GM21786 (cell line): ENCODE results near the gene C9orf78.
"Not testable (repeated sequence)": the region's sequence is repeated elsewhere in the genome, so short reads cannot be mapped to it uniquely, and the experiment has no call there.

ENCODE experiments used
- ATAC-seq: cut with Tn5 transposase; IDR thresholded peaks from one replicate; pipeline ENCODE4 v1.9.1; 2021; ENCODE audit not compliant: unreplicated experiment

The C9orf78 gene

DNA sequence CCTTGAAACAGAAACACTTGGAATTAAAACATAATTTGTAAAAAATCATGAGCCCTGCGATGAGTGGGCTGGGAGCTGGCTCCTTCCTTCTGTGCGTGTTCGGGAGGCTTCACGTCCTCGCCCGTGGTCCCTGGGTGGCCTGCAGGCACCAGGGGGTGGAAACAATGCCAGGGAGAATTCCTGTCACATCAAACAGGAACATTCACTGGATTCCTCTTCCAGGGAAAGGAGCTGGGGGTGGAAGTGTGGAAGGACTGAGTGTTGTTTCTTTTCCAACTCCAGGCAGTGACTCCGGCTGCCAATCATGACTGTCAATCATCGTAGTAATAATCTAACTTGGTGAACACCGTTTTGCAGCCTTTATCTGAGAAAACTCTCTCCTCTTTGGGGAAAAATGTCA lies 21.4 kb downstream of the C9orf78 start:
- ATAC-seq: no peak

DNA sequence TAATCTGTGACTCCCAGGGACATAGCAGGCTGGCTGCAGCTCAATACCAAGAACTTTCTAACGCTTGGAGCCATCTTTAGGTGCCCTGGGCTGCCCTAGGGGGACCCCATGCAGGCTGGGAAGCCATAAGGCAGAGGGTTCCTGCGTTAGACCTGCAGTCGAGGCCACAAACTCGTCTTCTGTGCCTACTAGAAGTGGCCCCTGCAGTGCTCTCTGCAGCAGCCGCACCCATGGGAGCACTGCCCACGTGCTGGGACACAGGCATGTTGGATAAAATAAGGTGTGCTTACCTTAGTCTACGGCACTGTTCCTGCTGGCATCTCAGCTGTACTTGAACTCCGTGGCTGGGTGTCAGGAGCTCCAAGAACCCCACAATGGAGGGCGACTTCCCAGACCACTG lies 22.7 kb downstream of the C9orf78 start:
- no peak for ATAC-seq

DNA sequence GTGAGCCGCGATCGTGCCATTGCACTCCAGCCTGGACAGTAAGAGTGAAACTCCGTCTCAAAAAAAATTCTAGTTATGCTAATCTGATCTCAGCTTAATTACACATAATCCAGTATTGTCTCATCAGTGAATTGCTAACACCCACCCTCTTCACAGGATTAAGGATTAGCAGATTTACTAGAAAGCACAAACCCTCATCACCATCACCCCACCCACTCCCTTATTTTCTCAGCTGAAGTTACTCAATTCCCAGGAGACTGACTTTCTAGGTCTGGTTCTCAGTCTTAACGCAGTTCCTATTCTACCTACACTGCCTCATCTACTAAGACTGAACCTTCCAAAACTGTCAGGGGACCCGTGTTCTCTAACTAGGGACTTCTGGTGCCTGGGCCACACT lies 23.1 kb downstream of the C9orf78 start:
- ATAC-seq: no peak

DNA sequence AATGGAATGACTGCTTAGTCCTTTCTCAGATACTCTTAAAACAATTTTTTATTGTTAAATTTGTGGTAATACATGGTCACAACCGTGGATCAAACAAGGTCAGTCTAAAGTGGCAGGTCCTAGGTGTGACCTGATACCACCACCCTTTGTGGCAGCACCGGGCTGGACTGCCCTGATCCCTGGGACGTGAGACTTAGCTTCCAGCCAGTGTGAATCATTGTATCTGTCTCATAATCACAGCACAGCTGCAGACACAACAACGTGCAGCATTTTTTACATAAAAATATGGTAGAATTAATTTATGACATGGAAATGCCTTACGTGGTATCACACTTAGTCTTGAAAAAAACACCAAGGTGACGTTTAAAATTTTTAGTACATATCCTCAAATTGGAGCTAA lies 24.3 kb downstream of the C9orf78 start:
- ATAC-seq: no peak

DNA sequence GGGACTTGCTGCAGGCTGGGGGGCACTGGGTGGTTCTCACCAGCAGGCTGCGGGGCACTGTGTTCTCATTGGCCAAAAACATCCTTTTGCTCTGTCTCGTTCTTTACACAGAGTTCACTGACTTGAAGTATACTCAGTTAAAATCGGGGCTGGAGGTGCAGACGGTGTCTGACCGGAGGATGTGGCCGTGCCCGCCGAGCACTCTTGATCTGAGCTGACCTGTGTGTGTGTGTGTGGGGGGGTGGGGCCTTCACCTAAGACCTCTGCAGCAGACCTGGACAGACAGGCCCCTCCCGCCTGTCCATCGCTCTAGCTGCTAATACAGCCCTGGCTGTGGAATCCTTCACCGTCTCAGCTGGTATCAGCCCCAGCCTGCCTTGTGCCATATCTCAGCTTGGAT lies 25.0 kb downstream of the C9orf78 start:
- ATAC-seq: no peak

DNA sequence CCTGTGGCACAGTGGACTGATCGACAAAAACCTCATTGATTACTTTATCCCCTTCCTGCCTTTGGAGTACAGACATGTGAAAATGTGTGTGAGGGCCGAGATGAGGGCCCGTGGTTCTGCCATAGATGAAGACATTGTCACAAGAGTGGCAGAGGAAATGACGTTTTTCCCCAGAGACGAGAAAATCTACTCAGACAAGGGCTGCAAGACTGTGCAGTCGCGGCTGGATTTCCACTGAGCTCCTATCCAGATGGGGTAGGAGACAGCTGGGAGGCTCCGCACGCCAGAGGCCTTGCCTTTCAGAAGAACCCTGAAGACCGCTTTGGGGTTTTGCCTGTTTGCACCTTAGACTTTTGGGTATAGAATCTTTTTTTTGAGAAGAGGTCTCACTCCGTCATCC lies 25.7 kb downstream of the C9orf78 start:
- ATAC-seq: no peak

DNA sequence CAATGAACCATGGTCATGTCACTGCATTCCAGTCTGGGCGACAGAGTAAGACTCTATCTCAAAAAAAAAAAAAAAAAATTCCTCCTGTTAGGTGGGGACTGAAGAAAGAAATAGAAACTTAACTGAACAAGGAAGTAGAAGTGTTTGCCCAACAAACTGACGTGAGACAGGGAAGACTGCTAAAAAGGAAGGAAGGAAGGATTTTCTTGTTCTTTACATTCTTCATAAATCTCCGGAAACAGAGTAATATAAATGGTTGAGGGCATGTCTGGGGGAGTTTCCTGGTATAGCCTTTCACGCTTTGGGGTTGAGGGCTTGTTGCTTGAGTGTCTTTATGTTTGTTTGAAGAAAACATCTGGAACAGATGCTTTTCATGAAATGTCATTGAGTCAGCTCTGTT lies 29.0 kb downstream of the C9orf78 start:
- ATAC-seq: no peak

DNA sequence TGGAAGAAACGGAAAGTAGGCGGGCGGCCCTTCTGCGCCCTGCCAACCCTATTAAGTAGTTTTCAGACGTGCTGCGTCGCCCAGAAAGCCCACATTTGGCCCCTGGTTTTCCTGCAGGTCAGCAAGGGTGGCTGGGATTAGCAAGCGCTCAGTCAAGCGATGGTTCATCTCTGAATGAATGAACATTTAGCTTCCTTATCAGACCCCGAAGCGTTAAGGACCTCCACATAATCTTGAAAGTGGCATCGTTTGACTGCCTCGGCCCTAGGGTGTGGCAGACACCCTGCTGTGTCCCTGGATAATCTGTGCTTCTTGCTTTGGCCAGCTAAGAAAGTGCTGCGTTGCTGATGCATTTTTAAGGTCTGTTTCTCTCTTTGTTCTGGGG lies 31.4 kb downstream of the C9orf78 start:
- ATAC-seq: no peak

DNA sequence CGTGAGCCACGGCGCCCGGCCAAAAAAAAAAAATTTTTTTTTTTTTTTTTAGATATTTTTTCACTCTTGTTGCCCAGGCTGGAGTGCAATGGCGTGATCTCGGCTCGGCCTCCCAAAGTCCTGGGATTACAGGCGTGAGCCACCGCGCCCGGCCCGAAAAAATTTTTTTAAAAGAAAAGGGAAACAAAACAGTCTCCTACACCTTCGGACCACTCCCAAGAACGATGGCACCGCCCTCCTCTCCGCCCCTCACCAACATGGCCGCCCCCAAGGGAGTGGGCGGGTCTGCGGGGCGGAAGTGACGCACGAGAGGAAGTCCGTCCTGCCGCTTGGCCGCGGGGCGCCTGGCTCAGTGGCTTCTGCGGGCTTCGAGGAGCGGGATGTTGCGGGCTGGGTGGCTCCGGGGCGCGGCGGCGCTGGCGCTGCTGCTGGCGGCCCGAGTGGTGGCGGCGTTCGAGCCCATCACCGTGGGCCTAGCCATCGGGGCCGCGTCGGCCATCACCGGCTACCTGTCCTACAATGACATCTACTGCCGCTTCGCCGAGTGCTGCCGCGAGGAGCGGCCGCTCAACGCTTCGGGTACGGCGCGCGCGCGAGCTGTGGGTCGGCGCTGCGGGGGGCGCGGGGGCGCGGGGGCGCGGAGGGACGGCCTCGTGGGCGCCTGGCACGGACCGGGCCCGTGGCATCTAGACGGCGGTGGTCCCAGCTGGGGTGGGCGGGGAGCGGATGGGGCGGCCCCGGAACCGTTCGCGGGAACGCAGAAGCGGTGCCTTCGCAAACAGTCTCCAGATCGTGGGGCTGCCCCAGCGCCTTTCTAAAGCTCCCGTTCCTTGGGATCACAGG lies 32.0 kb downstream of the C9orf78 start, which contains the start of gene TOR1B:
Gene TOR1B, plus strand, starts transcription at position 352 of the 843 bp plus-strand sequence. Its CDS starts 29 bp downstream, at position 381.
- peak; percentile 92 for ATAC-seq

DNA sequence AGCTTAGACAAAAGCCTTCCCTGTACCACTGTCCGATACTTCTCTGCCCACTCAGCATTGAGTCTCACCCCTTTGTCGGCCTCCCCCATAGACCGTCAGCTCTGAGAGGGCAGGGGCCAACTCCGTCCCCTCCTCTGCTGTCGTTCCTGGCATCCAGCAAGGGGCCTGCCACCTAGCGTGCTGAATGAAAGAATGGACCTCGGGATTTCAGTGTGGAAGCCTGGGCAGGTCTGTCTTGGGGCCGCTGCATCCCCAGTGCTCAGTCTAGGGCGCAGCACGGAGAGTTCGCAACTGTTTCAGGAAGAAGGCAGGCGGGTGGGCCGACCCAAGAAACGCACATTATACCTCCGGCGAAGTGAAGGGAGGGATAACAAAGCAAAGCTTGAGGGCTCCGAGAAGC lies 33.6 kb downstream of the C9orf78 start:
- no peak for ATAC-seq

DNA sequence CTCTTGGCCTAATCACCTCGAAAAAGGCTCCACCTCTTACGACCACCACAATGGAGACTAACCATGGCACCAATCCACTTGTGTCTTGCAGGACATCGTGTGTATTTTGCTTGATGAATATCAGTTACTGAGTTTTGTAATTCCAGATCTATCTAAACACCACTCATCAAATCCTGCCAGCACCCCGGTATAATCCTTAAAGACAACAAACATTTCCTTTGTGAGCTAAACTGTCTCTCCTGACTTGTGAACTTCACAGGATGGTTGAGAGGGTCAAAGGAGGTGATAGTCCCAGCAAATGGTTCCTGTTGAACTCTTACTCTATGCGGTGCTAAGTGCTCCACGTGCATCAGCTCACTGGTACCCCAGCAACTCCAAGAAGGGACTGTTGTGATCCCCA lies 36.1 kb downstream of the C9orf78 start:
- ATAC-seq: no peak

DNA sequence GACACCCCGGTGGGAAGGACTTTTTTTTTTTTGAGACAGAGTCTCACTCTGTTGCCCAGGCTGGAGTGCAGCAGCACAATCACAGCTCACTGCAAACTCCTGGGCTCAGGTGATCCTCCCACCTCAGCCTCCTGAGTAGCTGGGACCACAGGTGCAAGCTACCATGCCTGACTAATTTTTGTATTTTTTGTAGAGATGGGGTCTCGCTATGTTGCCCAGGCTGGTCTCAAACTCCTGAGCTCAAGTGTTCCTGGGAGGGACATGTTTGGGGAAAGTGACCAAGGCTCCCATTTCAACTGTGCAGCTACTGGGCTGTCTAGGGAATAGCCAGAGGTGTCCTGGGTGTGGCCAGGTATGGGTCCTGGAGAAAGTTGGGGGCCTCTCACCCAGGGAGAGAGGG lies 39.0 kb downstream of the C9orf78 start:
- not testable (repeated sequence) for ATAC-seq

DNA sequence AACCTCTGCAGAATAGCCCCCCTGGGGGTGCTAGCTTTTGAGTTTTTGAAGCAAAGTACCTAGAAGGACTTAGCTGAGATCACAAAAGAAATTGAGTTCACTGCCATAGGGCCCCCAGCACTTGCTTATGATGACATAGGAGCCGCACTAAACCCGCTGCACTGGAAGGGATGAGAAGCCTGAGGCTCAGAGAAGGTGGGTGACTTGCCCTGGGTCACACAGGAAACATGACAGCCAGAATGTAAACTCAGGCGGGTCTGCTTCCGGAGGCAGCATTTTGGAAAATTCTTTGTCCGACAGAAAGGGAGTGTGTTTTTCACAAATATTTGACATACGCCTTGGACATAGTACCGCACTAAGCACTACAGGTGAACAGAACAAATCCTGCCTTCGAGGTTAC lies 40.5 kb downstream of the C9orf78 start:
- ATAC-seq: no peak

DNA sequence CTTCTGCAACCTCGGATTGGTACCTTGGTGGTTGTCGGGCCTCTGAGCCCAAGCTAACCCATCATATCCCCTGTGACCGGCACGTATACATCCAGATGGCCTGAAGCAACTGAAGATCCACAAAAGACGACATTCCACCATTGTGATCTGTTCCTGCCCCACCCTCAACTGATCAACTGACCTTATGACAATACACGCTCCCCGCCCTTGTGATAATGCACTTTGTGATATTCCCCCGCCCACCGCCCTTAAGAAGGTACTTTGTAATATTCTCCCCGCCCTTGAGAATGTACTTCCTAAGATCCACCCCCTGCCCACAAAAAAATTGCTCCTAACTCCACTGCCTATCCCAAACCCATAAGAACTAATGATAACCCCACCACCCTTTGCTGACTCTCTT lies 48.6 kb downstream of the C9orf78 start:
- ATAC-seq: no peak

DNA sequence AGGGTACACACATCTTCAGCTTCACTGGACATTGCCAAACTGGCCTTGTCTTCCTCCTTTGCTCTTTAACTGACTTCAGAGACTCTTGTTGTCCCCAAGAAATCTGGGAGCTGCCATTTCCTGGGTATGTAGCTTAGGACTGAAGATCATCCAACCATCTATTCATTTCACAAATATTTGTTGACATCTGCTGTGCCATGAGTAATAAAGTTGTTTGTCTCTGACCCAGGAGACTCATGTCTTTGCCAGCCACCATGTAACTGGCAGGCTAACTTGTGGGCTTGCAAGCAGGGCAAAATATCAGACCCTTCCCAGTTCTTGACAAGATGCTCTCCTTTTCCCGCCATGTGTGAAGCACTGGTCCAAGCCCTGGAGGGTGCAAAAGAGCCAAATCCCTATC lies 49.2 kb downstream of the C9orf78 start:
- no peak for ATAC-seq

DNA sequence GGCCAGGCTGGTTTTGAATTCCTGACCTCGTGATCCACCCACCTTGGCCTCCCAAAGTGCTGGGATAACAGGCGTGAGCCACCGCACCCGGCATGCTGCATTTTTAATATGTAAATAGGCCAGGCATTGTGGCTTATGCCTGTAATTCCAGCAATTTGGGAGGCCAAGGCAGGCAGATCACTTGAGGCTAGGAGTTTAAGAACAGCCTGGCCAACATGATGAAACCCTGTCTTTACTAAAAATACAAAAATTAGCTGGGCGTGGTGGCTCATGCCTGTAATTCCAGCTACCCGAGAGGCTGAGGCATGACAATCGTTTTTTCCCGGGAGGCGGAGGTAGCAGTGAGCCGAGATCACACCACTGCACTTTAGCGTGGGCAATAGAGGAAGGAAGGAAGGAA lies 50.1 kb downstream of the C9orf78 start:
- not testable (repeated sequence) for ATAC-seq

DNA sequence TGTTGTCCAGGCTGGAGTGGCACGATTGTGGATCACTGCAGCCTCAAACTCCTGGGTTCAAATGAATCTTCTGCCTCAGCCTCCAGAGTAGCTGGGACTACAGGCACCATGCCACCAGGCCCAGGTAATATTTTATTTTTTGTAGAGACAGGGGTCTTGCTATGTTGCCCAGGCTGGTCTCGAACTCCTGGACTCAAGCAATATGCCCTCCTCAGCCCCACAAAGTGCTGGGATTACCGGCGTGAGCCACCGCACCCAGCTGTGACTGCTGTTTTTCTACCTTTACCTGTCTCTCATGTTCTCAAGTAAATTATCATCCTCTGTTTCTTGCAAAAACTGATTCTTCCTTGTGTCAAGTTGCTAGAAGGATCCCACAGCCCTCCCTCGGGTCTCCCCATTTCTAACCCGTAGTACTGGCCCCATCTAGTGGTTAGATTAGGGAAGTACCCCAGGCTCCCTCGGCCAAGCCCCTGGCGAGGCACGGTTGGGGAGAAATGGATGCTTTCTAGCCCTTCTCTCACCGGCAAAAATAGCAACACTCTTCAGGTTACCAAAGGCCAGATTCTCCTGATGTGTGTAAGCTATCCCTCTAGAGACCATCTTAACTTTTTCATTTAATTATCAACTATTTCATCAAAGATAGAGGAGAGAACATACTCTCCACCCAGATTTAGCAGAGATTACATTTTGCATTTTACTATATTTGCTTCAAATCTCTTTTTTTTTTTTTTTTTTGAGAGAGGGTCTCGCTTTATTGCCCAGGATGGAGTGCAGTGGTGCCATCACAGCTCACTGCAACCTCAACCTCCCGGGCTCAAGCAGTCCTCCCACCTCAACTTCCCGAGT lies 51.3 kb downstream of the C9orf78 start:
- no peak for ATAC-seq

DNA sequence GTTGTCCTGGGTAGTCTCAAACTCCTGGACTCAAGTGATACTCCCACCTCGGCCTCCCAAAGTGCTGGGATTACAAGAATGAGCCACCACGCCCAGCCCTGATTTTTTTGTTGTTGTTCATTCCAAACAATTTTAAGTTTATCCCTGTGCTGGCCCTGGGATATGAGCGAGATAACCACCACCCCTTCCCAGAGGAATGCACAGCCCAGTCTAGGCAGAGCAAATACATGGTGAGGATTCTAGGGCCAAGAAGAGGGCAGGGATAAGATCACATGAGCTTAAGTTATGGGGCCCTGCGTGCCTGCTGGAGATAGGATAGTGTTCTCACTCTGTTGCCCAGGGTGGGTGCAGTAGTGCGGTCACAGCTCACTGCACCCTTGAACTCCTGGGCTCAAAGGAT lies 53.1 kb downstream of the C9orf78 start:
- no peak for ATAC-seq

DNA sequence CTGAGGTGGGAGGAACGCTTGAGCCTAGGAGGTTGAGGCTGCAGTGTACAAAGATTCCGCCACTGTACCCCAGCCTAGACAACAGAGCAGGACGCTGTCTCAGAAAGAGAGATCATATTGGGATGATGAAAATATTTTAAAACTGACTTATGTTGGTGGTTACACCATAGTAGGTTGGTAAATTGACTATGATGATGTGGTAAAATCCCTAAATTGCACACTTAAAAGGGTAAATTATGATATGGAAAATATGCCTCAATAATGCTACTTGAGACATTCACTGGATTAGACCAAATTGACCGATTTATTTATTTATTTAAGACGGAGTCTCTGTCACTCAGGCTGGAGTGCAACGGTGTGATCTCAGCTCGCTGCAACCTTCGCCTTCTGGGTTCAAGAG lies 53.9 kb downstream of the C9orf78 start:
- ATAC-seq: no peak

DNA sequence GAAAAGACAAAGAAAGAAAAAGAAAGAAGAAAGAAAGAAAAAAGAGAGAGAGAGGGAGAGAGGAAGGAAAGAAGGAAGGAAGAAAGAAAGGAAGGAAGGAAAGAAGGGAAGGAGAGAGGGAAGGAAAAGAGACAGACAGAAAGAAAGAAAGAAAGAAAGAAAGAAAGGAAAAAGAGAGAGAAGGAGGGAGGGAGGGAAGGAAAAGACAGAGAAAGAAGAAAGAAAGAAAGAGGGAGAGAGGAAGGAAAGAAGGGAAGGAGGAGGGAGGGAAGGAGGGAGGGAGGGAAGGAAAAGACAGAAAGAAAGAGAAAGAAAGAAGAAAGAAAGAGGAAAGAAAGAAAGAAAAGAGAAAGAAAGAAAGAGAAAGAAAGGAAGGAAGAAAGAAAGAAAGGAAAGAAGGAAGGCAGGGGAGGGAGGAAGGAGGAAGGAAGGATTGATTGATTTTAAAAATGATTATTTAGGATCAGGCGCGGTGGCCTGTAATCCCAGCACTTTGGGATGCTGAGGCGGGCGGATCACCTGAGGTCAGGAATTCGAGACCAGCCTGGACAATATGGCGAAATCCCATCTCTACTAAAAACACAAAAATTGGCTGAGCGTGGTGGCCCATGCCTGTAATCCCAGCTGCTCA lies 55.4 kb downstream of the C9orf78 start:
- ATAC-seq: no peak

DNA sequence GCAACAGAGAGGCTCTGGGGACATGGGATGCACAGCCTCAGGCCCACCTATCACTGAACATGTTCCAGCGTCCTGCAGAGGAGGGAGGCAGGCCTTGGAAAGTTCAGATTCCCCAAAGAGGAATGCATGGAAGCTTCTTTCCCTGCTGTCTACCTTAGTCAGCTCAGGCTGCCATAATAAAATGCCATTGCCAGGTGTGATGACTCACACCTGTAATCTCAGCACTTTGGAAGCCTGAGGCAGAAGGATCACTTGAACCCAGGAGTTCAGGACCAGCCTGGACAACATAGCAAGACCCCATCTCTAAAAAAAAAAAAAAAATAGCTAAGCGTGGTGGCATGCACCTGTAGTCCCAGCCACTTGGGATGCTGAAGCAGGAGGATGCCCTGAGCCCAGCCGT lies 56.6 kb downstream of the C9orf78 start:
- no peak for ATAC-seq

DNA sequence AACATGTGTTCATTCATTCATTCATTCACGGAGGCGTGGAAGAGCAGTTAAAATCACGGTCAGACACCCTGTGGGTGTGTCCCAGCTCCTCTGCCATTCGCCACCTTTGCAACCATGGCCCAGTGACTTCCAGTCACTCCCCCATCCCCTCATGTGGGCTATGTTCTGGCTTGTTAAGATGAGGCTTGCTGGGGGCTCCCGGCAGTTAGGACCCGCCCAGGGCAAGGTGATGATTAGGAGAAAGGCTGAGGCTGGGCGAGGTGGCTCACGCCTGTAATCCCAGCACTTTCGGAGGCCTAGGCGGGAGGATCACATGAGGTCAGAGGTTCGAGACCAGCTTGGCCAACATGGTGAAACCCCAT lies 57.3 kb downstream of the C9orf78 start:
- no peak for ATAC-seq
